Type B pancreatic cell (in vitro differentiated cells): Measurements from ENCODE around the gene EDEM2. TPM values are rescaled to one million over a fixed set of nuclear protein-coding genes. Genes with fewer than 3 reads are reported as not detected.
"Not testable (repeated sequence)": the region's sequence is repeated elsewhere in the genome, so short reads cannot be mapped to it uniquely, and the experiment has no call there.

Experiments used
- DNase-seq: peaks from one replicate; pipeline ENCODE4 v3.0.0; 2021; ENCODE audit warnings: mixed read lengths; ENCODE audit not compliant: unreplicated experiment; ENCODE audit errors: extremely low spot score
- H3K27ac Mint-ChIP-seq: 2 replicates; pipeline ENCODE4 v1.8.0; 2021; ENCODE audit warnings: mild to moderate bottlenecking, mixed read lengths
- H3K27me3 Mint-ChIP-seq: 2 replicates; pipeline ENCODE4 v1.8.0; 2021; ENCODE audit warnings: mixed read lengths
- H3K36me3 Mint-ChIP-seq: 2 replicates; pipeline ENCODE4 v1.8.0; 2021; ENCODE audit warnings: mixed read lengths
- H3K4me1 Mint-ChIP-seq: one replicate; pipeline ENCODE4 v1.8.0; 2021; ENCODE audit warnings: mixed read lengths; ENCODE audit not compliant: unreplicated experiment
- H3K4me3 Mint-ChIP-seq: 2 replicates; pipeline ENCODE4 v1.8.0; 2021; ENCODE audit warnings: mild to moderate bottlenecking, mixed read lengths
- H3K9me3 Mint-ChIP-seq: 2 replicates; pipeline ENCODE4 v1.8.0; 2021; ENCODE audit warnings: mixed read lengths
- CTCF ChIP-seq: fragments of 200-600 bp; sonication (generic); conservative IDR thresholded peaks from 2 replicates; pipeline ENCODE4 v1.5.0; 2021; ENCODE audit warnings: antibody characterized with exemption, mild to moderate bottlenecking
- total RNA-seq: library from RNA; stranded (reverse); gene quantifications from 2 replicates; pipeline ENCODE4 v1.2.1, GENCODE V29; 2021; ENCODE audit warnings: low replicate concordance

Gene EDEM2
- total RNA-seq, 1 donor from 2014 or later = 27.3 TPM

- H3K27me3 Mint-ChIP-seq = no peaks in the 10 kb centered on the region
- no peak for TF ChIP-seq CTCF
- peaks cover 23% of the 10 kb centered on the region for H3K36me3 Mint-ChIP-seq
- no peaks in the 10 kb centered on the region for H3K9me3 Mint-ChIP-seq
- no peak for DNase-seq
- no peak overlapping the region for H3K27ac Mint-ChIP-seq
- H3K4me3 Mint-ChIP-seq = no peak overlapping the region
- no peaks in the 10 kb centered on the region for H3K4me1 Mint-ChIP-seq
Measured at GRCh38 chr20:35117629-35118028, 29.5 kb downstream of the EDEM2 start.

- no peaks in the 10 kb centered on the region for H3K27me3 Mint-ChIP-seq
- peaks cover 23% of the 10 kb centered on the region for H3K36me3 Mint-ChIP-seq
- no peak for TF ChIP-seq CTCF
- no peak overlapping the region for H3K4me3 Mint-ChIP-seq
- H3K9me3 Mint-ChIP-seq = no peaks in the 10 kb centered on the region
- DNase-seq = no peak
- H3K27ac Mint-ChIP-seq = no peak overlapping the region
- no peaks in the 10 kb centered on the region for H3K4me1 Mint-ChIP-seq
Measured at GRCh38 chr20:35117196-35117595, 29.9 kb downstream of the EDEM2 start.

- DNase-seq = no peak
- Mint-ChIP-seq H3K27ac (no peak overlapping the region), H3K9me3 (no peaks in the 10 kb centered on the region), H3K4me3 (no peak overlapping the region), H3K36me3 (peaks cover 21% of the 10 kb centered on the region), H3K27me3 (no peaks in the 10 kb centered on the region), H3K4me1 (no peaks in the 10 kb centered on the region)
- no peak for TF ChIP-seq CTCF
Measured at GRCh38 chr20:35116258-35116657, 30.9 kb downstream of the EDEM2 start.

- peaks cover 19% of the 10 kb centered on the region for H3K36me3 Mint-ChIP-seq
- no peak overlapping the region for H3K27ac Mint-ChIP-seq
- no peak for TF ChIP-seq CTCF
- DNase-seq = no peak
- no peaks in the 10 kb centered on the region for H3K9me3 Mint-ChIP-seq
- no peak overlapping the region for H3K4me3 Mint-ChIP-seq
- H3K27me3 Mint-ChIP-seq = no peaks in the 10 kb centered on the region
- no peaks in the 10 kb centered on the region for H3K4me1 Mint-ChIP-seq
Measured at GRCh38 chr20:35115606-35116005, 31.5 kb downstream of the EDEM2 start.

GRCh38 chr20:35112276-35112675, 34.9 kb downstream of the EDEM2 start:
- not testable (repeated sequence) for H3K9me3 Mint-ChIP-seq, H3K27ac Mint-ChIP-seq, H3K36me3 Mint-ChIP-seq, H3K4me1 Mint-ChIP-seq, DNase-seq, H3K4me3 Mint-ChIP-seq, H3K27me3 Mint-ChIP-seq

GRCh38 chr20:35111141-35111888, 35.8 kb downstream of the EDEM2 start:
- DNase-seq = no peak
- H3K9me3 Mint-ChIP-seq = no peaks in the 10 kb centered on the region
- H3K36me3 Mint-ChIP-seq = peaks cover 5% of the 10 kb centered on the region
- H3K27me3 Mint-ChIP-seq = no peaks in the 10 kb centered on the region
- H3K4me1 Mint-ChIP-seq = no peaks in the 10 kb centered on the region
- no peak overlapping the region for H3K4me3 Mint-ChIP-seq
- no peak overlapping the region for H3K27ac Mint-ChIP-seq
- TF ChIP-seq CTCF = no peak
